Activated naive CD4-positive, alpha-beta T cell treated with anti-CD3 and anti-CD28 coated beads for 36 hours (primary cell): Measurements from ENCODE around the gene MIGA2. TPM values are rescaled to one million over a fixed set of nuclear protein-coding genes. Genes with fewer than 3 reads are reported as not detected.

Experiments used
- CTCF ChIA-PET: fragments of 350-600 bp; sonication (Branson Sonifier 250); formaldehyde crosslinking; loops from one replicate; lab custom pipeline; 2021; ENCODE audit warnings: antibody characterized with exemption; lab: Charles Lee
- DNase-seq: peaks from one replicate; pipeline ENCODE4 v3.0.0-alpha.2; 2020
- H3K27ac Mint-ChIP-seq: one replicate; pipeline ENCODE4 v1.8.0; 2021; ENCODE audit warnings: mild to moderate bottlenecking, mixed read lengths
- H3K27me3 Mint-ChIP-seq: one replicate; pipeline ENCODE4 v1.8.0; 2021; ENCODE audit warnings: low read depth, mixed read lengths
- H3K36me3 Mint-ChIP-seq: one replicate; pipeline ENCODE4 v1.8.0; 2021; ENCODE audit warnings: low read depth, mixed read lengths
- H3K4me1 Mint-ChIP-seq: one replicate; pipeline ENCODE4 v1.8.0; 2021; ENCODE audit warnings: low read depth, mixed read lengths
- H3K4me3 Mint-ChIP-seq: one replicate; pipeline ENCODE4 v1.8.0; 2021; ENCODE audit warnings: mild to moderate bottlenecking, moderate library complexity, mixed read lengths
- H3K9me3 Mint-ChIP-seq: one replicate; pipeline ENCODE4 v1.8.0; 2021; ENCODE audit warnings: mixed read lengths
- intact Hi-C: fragments of 100-400 bp; cut with micrococcal nuclease; formaldehyde crosslinking; loops from one replicate; pipeline ENCODE4 v1.15.1; 2023
- total RNA-seq, 2 experiments: library from RNA; stranded (reverse); gene quantifications; one replicate each; pipeline ENCODE4 v1.2.3, GENCODE V29; 2021

MIGA2 gene
- total RNA-seq, 2 experiments from 2014 or later = 36.3 to 42.7 TPM

DNA sequence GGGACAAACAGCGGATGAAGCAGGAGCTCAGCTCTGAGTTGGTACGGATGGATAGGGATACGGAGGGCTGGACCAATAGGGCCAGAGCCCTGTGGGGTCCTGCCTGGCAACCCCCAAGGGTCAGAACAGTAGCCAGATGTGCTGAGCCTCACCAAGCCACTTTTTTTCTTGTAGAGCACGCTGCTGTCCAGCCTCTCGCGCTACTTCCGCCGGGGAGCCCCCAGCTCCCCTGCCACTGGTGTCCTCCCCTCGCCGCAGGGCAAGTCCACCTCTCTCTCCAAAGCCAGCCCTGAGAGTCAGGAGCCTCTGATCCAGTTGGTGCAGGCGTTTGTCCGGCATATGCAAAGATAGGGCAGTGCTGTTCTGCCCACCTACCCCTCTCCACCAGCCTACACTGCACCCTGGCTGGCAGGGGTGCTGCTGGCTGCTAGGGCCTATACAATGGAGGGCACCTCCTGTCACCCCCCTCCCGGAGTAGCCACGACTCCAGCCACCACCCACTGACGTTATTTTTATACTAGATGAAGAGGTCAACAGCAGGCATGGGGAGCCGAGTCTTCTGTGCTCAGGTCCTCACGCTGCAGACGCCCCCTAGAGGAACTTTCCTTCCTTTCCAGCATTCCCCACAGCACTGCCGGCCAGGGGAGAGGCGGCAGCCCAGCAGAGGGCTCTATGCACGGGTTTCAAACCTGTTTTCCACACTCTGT is 29.9 kb upstream of the MIGA2 start:
- no peaks in the 10 kb centered on the region for H3K9me3 Mint-ChIP-seq
- H3K4me1 Mint-ChIP-seq = no peaks in the 10 kb centered on the region
- peaks cover 27% of the 10 kb centered on the region for H3K36me3 Mint-ChIP-seq
- CTCF ChIA-PET = interaction anchor here (0.8 to 1.2 kb wide), 5 partner anchors 8 to 34 kb away, joined by 3 to 5 read pairs (median 4); no protein-coding TSS in a partner anchor
- DNase-seq = peak; percentile 63
- intact Hi-C loops = no loop called here
- no peak overlapping the region for H3K27ac Mint-ChIP-seq
- H3K4me3 Mint-ChIP-seq = no peak overlapping the region
- H3K27me3 Mint-ChIP-seq = no peaks in the 10 kb centered on the region

DNA sequence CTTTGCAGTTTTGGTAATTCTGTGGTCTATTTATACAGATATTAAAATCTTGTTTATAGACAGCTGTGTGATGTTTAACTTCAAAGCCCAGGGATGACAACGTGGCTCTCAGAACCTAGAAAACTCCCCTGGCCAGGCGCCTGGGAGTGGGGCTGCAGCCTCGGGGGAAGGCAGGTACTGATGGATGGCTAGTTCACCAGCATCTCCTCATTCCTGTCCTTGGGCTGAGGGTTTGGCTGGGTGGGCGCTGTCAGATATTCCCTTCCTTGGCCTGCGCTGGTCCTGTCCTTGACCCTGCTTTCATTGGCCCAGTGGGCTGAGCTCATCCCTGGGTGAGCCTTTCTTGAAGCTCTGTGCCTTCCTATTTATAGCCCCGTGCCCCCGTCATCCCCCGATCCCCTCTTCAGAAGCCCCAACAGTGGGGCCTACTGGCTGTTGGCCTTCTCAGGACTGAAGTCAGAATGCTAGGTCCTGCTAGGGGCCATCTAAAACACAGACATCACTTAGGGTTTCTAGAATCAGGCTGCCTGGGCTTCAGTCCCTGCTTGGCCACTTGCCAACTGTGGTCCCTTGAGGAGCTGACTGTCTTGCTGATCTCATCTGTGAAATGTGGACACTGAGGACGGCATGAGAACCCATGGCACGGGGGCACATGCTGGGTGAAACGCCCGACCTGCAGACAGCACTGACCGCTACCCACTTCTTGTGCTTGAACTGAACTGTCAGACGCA is 29.2 kb upstream of the MIGA2 start:
- CTCF ChIA-PET = interaction anchor here (1.1 to 1.2 kb wide), 2 partner anchors 9 to 26 kb away, joined by 3 to 4 read pairs; no protein-coding TSS in a partner anchor
- H3K27ac Mint-ChIP-seq = no peak overlapping the region
- peaks cover 23% of the 10 kb centered on the region for H3K36me3 Mint-ChIP-seq
- intact Hi-C loops = no loop called here
- H3K27me3 Mint-ChIP-seq = no peaks in the 10 kb centered on the region
- H3K4me3 Mint-ChIP-seq = no peak overlapping the region
- DNase-seq = no peak
- H3K4me1 Mint-ChIP-seq = no peaks in the 10 kb centered on the region
- no peaks in the 10 kb centered on the region for H3K9me3 Mint-ChIP-seq

DNA sequence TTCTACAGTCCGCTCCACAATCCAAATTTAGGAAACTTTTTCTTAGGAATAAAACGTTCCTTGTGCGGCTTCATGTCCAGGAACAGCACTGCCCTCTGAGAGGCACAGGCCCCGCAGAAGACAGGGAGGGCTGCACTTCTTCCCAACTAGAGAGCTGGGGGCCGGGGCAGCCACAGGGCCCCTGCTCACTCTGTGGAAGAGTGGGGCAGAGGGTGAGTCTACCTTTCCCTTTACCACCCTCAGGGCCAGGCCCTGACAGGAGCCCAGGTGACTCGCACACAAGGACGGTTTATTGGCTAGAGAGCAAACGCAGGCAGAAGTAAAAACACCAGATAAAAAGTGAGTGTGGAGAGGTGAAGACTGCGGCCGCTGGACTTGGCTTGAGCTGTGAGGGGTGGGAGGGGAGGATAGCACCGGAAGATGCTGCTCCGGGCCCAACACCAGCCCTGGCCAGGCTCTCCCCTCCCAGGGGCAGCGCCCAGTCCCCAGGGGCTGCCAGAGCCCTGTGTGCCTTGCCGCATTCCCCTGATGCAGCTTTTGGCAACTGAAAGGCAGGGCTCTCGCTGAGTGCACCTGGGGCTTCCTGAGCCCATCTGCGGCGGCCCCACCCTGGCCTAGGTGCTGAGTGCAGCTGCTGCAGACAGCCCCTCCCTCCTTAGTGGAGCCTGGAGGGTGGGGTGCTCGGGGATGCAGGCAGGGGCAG is 28.5 kb upstream of the MIGA2 start:
- CTCF ChIA-PET = interaction anchor here (1.1 kb wide), 3 partner anchors 9 to 80 kb away, joined by 3 to 4 read pairs (median 3); no protein-coding TSS in a partner anchor
- no peak for DNase-seq
- Mint-ChIP-seq H3K27me3 (no peaks in the 10 kb centered on the region), H3K9me3 (no peaks in the 10 kb centered on the region), H3K27ac (no peak overlapping the region), H3K4me3 (no peak overlapping the region), H3K36me3 (peaks cover 18% of the 10 kb centered on the region), H3K4me1 (no peaks in the 10 kb centered on the region)
- intact Hi-C loops = no loop called here

DNA sequence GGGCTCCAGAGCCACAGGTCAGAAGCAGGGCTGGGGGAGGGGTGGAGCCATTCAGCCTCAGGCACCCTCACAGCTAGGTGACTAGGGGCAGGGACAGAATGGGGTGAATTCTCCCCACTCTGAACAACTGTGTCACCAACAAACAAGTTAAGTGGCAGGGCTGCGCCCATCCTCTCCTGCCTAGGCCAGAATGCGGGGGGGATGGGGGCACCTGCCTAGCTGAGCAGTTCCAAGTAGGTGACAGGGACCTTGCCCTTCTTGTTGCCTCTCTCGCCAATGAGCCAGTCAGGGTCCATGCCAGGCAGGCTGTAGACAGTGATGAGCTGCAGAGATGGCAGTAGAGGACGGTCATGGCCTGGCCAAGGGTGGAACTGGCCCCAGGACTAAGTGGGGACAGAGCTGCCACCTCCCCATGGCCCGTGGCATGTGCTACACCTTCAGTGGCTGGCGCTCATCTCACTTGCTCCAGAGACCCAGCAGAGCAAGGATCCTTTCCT is 27.9 kb upstream of the MIGA2 start:
- H3K4me1 Mint-ChIP-seq = no peaks in the 10 kb centered on the region
- no peak overlapping the region for H3K4me3 Mint-ChIP-seq
- CTCF ChIA-PET = interaction anchor here (1.1 kb wide), 2 partner anchors 16 to 80 kb away, joined by 3 read pairs; no protein-coding TSS in a partner anchor
- H3K36me3 Mint-ChIP-seq = peaks cover 15% of the 10 kb centered on the region
- H3K9me3 Mint-ChIP-seq = no peaks in the 10 kb centered on the region
- no peaks in the 10 kb centered on the region for H3K27me3 Mint-ChIP-seq
- no peak for DNase-seq
- intact Hi-C loops = no loop called here
- H3K27ac Mint-ChIP-seq = no peak overlapping the region

DNA sequence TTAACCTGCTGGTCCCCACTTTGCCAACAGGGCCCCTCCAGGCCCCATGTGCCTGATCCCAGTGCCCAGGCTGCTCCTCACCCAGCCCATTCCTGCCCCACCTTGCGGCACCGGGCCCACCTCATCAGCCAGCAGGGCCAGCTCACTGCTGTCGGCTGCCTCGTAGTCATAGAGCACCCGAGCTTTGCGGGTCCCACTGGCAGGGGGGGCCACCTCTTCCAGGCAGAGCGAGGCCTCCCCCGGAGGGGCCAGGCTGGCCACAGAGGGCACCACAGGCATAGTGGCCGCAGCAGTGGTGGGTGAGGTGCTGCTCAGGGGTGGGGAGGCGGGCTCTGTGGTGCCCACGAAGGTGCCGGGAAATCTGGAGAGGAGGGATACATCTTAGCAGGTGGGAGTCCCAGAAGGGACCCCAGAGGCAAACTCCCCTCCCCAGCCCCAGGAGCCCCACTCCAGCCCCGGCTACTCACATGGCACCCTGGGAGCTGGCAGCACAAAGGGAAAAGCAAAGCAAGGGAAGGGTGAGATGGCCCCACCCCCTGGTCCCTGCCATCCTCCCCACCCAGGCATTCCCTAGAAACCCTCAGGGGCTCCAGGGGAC is 27.3 kb upstream of the MIGA2 start:
- DNase-seq = no peak
- H3K36me3 Mint-ChIP-seq = peaks cover 15% of the 10 kb centered on the region
- H3K9me3 Mint-ChIP-seq = no peaks in the 10 kb centered on the region
- CTCF ChIA-PET = interaction anchor here (1.1 kb wide), 2 partner anchors 16 to 81 kb away, joined by 3 read pairs; no protein-coding TSS in a partner anchor
- H3K27me3 Mint-ChIP-seq = no peaks in the 10 kb centered on the region
- intact Hi-C loops = no loop called here
- no peaks in the 10 kb centered on the region for H3K4me1 Mint-ChIP-seq
- H3K4me3 Mint-ChIP-seq = no peak overlapping the region
- no peak overlapping the region for H3K27ac Mint-ChIP-seq

DNA sequence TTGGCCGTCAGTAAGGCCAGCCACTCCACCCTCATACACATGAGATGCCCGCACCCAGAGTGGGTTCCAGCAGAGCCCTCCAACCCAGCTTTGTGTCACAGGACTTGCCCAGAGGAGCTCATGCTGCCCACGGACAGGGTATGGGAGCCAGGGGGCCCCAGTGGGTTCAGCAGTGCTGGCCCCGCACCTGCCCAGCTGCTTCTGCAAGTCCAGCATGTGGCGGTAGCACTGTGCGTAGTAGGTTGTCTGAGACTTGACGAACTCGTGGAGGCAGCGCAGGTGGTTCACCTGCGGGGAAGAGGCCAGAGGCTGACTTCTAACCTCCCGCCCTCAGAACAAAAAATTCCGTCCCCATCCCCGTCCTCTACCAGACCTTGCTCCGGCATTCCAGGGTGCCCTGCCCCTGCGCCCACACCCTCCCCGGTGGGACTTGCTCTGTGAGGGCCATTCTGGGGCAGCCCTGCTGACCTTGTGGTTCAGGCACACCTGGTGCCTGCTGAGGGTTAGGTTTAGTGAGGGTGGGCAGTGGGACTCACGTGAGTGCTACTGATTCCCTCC is 26.8 kb upstream of the MIGA2 start:
- no peak for DNase-seq
- Mint-ChIP-seq H3K36me3 (peaks cover 16% of the 10 kb centered on the region), H3K27ac (no peak overlapping the region), H3K4me1 (no peaks in the 10 kb centered on the region), H3K27me3 (no peaks in the 10 kb centered on the region), H3K4me3 (no peak overlapping the region), H3K9me3 (no peaks in the 10 kb centered on the region)
- intact Hi-C loops = no loop called here
- CTCF ChIA-PET = no interaction called here

DNA sequence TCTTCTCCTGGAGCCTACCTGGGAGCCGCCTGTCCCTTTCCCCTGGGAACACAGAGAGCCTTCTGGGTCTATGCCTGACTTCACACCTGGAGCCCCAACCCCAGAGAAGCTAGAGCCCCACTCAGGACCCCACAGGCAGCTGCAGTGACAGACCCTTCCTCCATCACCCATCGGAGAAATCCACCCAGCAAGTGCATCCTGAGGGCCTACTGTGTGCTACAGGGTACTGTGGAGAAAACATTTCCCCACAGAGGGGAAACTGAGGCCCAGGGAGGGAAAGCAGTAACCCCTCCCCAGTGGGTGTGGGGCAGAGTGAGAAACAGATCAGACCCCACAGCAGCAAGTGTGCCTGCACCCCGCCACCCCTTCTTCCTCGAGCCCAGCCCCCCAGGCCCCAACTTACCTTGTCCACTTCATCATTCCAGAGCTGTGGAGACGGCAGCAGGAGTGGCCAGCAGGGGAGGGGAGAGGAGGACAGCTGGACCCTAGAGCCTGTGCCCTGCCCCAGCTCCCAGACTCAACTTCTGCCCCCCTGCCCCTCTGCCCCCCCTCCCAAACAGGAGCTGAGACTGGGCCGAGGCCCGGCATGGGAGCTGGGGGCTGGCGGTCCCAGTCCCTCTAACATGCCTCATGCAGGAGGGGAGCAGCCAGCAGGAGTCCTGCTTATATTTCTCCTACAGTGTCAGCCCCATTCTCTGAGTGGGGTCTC is 26.0 kb upstream of the MIGA2 start:
- CTCF ChIA-PET = no interaction called here
- no peaks in the 10 kb centered on the region for H3K9me3 Mint-ChIP-seq
- peaks cover 13% of the 10 kb centered on the region for H3K36me3 Mint-ChIP-seq

DNA sequence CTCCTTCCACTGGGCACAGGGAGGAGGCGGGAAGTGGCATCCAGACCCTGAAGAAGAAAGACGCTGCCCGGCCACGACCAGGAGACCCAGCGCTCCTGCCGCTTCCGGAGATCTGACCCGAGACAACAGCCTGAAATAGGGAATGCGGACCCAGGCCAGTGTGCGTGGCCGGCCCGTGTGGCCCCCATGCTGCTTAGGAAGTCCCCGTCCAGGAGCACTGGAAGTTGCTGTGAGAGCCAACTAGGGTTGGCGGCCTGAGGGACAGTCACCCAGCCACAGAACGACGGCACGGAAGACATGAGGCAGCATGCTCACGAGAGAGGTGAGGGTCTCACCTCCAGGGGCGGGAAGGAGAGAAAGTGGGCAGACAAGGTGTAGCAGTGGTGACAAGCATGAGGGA is 25.3 kb upstream of the MIGA2 start:
- Mint-ChIP-seq H3K36me3 (peaks cover 10% of the 10 kb centered on the region), H3K27me3 (no peaks in the 10 kb centered on the region), H3K27ac (no peak overlapping the region), H3K4me3 (no peak overlapping the region), H3K9me3 (no peaks in the 10 kb centered on the region), H3K4me1 (no peaks in the 10 kb centered on the region)
- CTCF ChIA-PET = no interaction called here
- no peak for DNase-seq
- intact Hi-C loops = no loop called here

More for the DNA sequence above, 26.0 kb upstream of the MIGA2 start:
- intact Hi-C loops = no loop called here
- DNase-seq = no peak
- H3K27ac Mint-ChIP-seq = no peak overlapping the region
- no peaks in the 10 kb centered on the region for H3K27me3 Mint-ChIP-seq
- no peak overlapping the region for H3K4me3 Mint-ChIP-seq
- H3K4me1 Mint-ChIP-seq = no peaks in the 10 kb centered on the region

DNA sequence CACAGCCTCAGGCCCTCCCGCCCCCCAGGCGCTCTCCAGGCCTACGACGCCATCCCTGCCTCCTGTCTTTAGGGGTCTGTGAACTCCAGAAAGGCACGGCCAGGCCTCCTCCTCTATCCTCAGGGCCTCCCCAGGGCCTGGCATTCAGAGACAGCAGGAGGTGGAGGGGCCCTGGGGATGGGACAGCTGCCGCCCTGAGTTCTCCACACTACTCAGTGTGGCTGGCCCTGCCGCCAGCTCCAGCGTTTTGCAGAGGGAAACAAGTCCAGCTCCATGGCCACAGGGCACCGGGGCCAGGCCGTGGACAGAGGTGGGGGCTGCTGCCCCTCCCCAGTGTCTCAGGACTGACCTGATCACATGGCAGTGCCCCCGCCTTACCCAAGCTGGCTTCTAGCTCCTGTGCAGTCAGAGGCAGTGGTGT is 24.7 kb upstream of the MIGA2 start:
- no peaks in the 10 kb centered on the region for H3K9me3 Mint-ChIP-seq
- CTCF ChIA-PET = no interaction called here
- DNase-seq = no peak
- H3K4me3 Mint-ChIP-seq = no peak overlapping the region
- H3K27me3 Mint-ChIP-seq = no peaks in the 10 kb centered on the region
- H3K27ac Mint-ChIP-seq = no peak overlapping the region
- intact Hi-C loops = no loop called here
- H3K4me1 Mint-ChIP-seq = no peaks in the 10 kb centered on the region
- peaks cover 6% of the 10 kb centered on the region for H3K36me3 Mint-ChIP-seq

DNA sequence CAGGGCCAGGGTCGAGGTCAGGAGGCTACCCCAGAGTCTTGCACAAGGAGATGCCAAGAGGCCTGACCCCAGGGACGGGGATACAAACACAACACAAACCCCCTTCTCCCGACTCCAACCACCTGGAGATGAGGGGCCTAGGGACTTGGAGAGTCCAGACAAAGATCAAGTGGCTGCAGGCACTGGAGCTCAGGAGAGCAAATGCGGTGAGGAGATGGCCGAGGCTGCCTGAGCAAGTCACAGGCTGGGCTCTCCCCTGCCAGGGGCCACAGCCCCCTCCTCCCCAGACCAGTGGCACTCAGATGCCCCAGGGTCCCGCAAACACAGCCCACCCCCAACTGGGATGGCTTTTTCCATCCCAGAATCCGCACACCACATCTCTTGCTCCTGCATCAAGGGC is 24.1 kb upstream of the MIGA2 start:
- intact Hi-C loops = no loop called here
- Mint-ChIP-seq H3K27ac (no peak overlapping the region), H3K9me3 (no peaks in the 10 kb centered on the region), H3K36me3 (peaks cover 6% of the 10 kb centered on the region), H3K27me3 (no peaks in the 10 kb centered on the region), H3K4me1 (no peaks in the 10 kb centered on the region), H3K4me3 (no peak overlapping the region)
- DNase-seq = no peak
- CTCF ChIA-PET = no interaction called here

DNA sequence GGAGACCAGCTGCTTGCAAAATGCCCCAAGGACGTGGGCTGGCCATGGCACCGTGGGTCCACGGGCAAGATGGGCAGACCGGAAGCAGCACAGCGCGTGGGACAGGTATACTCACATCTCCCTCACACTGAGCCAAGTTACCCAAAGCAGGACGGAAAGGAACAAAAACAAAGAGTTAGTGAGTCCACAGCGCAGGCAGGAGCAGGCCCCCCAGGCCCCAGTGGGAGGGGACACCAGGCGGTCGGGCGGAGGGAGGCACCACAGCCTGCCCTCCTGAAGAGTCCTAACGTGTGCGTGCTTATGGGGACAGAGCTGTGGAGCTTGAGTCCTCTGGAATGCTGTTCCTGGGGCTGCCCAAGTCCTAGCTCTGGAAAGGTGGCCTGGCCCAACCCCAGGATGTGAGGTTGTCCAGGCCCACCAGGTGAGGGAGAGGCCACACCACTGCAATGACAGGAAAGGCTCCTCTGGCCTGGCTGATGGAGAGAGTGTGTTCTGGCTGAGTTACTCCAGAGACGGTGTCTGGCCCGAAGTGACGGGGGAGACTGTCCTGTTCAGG is 23.5 kb upstream of the MIGA2 start:
- DNase-seq = no peak
- intact Hi-C loops = no loop called here
- CTCF ChIA-PET = no interaction called here
- no peak overlapping the region for H3K27ac Mint-ChIP-seq
- H3K27me3 Mint-ChIP-seq = no peaks in the 10 kb centered on the region
- no peaks in the 10 kb centered on the region for H3K9me3 Mint-ChIP-seq
- H3K4me1 Mint-ChIP-seq = no peaks in the 10 kb centered on the region
- peaks cover 3% of the 10 kb centered on the region for H3K36me3 Mint-ChIP-seq
- no peak overlapping the region for H3K4me3 Mint-ChIP-seq
